Activated CD8-positive, alpha-beta memory T cell treated with anti-CD3 and anti-CD28 coated beads for 48 hours (primary cell): ENCODE measurements around the gene TGFBR2.

ENCODE experiments used
- DNase-seq, 3 experiments: peaks; one replicate each; pipeline ENCODE4 v3.0.0-alpha.2; 2020; ENCODE audit warnings: low read depth in 2 of 3, low spot score in 2 of 3

Gene TGFBR2

GRCh38 chr3:30691249-30691880 is 85.0 kb downstream of the TGFBR2 start:
- no peak for DNase-seq

GRCh38 chr3:30691944-30692343 is 85.5 kb downstream of the TGFBR2 start:
- no peak for DNase-seq

- DNase-seq: no peak
Observed at GRCh38 chr3:30692498-30693130, 86.2 kb downstream of the TGFBR2 start.

GRCh38 chr3:30693470-30694120 is 87.2 kb downstream of the TGFBR2 start:
- no peak for DNase-seq

- DNase-seq: no peak
Observed at GRCh38 chr3:30694148-30694547, 87.7 kb downstream of the TGFBR2 start.

GRCh38 chr3:30694668-30695067 is 88.3 kb downstream of the TGFBR2 start:
- DNase-seq: no peak

- DNase-seq: no peak
Observed at GRCh38 chr3:30695302-30696061, 89.1 kb downstream of the TGFBR2 start.

GRCh38 chr3:30696403-30696819 is 90.0 kb downstream of the TGFBR2 start:
- no peak for DNase-seq

- no peak for DNase-seq
Observed at GRCh38 chr3:30696896-30697295, 90.5 kb downstream of the TGFBR2 start.

GRCh38 chr3:30698549-30698948 is 92.1 kb downstream of the TGFBR2 start:
- no peak for DNase-seq

GRCh38 chr3:30699927-30700326 is 93.5 kb downstream of the TGFBR2 start:
- no peak for DNase-seq

- DNase-seq: no peak
Observed at GRCh38 chr3:30700702-30701321, 94.4 kb downstream of the TGFBR2 start.

- no peak for DNase-seq
Observed at GRCh38 chr3:30702038-30702827, 95.8 kb downstream of the TGFBR2 start.

GRCh38 chr3:30702828-30703397 is 96.5 kb downstream of the TGFBR2 start:
- DNase-seq: no peak

GRCh38 chr3:30704931-30705890 is 98.8 kb downstream of the TGFBR2 start:
- no peak for DNase-seq

GRCh38 chr3:30707825-30708224 is 101.4 kb downstream of the TGFBR2 start:
- no peak for DNase-seq

- no peak for DNase-seq
Observed at GRCh38 chr3:30708472-30708871, 102.1 kb downstream of the TGFBR2 start.

- no peak for DNase-seq
Observed at GRCh38 chr3:30710017-30710416, 103.6 kb downstream of the TGFBR2 start.

GRCh38 chr3:30711151-30711550 is 104.8 kb downstream of the TGFBR2 start:
- no peak for DNase-seq
